ENCODE measurements around the gene PTK7.

The PTK7 gene

DNA sequence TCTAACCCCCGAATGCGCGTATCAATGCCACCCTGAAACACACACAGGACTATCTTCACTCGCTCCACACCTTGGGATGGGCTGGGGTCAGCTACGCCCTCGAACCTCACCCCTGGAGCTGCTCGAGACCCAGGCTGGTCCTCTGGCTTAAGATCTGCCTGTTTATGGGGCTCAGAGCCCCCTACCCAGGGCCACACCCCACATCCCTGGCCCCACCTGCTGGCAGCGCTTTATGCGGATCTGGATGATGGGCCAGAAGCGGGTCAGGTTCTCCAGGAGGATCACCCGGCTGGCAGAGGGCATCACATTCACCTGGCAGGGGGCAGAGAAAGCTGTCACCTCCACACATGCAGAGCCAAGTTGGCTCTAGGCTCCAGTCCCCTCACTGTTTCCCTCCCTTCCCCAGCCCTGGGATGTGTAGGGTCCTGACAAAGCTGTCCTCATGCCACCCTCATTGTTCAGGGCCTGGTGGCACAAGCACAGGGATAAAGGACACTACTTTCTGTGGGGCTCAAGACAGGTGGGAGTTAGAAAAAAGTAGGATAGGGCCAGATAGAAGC, 30.7 kb upstream of the PTK7 start:
- Mint-ChIP-seq H3K9me3 (no peaks in the 10 kb centered on the region), H3K36me3 (peaks cover 60 to 69% of the 10 kb centered on the region in 2 donors), H3K4me3 (no peak overlapping the region), H3K4me1 (peaks cover 6 to 7% of the 10 kb centered on the region in 2 donors), H3K27ac (peak overlapping the region; percentile 48), H3K27me3 (no peaks in the 10 kb centered on the region)
- ATAC-seq (replicated peaks): no peak
- DNase-seq: no peak

DNA sequence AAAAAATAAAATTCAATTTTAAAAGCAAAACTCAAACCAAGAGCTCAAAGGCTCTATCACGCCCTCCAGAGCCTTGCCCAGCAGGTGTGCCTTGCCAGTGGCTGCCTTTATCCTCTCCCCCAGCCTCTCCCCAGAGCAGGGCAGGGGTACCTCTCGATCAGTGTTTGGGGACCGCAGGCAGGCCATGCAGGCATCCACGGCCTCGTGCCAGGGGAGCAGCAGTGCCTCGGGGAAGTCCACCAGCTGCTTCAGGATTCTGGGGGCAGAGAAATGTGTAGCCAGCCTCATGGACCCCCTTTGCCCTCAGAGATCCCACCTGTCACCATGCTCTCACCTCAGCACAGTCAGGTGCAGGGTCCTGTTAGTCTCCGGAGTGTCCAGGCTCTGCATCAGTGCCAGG, 28.1 kb upstream of the PTK7 start:
- no peak for ATAC-seq (replicated peaks)
- H3K27me3 Mint-ChIP-seq: no peaks in the 10 kb centered on the region
- no peak overlapping the region for H3K4me3 Mint-ChIP-seq

DNA sequence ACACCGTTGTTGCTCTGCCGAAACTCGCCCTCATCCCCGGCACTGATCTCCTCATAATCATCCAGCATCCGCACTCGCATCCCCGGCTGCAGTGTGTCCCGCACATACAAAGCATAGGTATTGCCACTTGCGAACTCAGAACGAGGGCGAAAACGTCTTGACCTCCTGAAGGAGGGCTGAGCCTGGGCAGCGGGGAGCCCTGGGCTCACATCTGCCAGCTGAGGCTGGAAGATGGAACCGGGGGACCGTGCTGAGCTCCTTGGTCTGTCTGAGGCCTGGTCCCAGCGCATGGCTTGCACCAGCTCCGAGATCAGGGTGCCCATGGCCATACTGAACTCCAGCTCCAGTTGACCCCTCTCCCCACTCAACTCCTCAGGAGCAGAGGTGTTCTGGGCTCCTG, 25.1 kb upstream of the PTK7 start:
- H3K4me1 Mint-ChIP-seq: peaks cover 38 to 52% of the 10 kb centered on the region in 2 donors
- peak overlapping the region; percentile 43 for H3K27ac Mint-ChIP-seq
- no peaks in the 10 kb centered on the region for H3K9me3 Mint-ChIP-seq
- H3K36me3 Mint-ChIP-seq: peaks cover 52 to 70% of the 10 kb centered on the region in 2 donors
- DNase-seq (no peak), ATAC-seq (replicated peaks) (no peak)
- no peaks in the 10 kb centered on the region for H3K27me3 Mint-ChIP-seq
- H3K4me3 Mint-ChIP-seq: no peak overlapping the region

More for the DNA sequence above, 28.1 kb upstream of the PTK7 start:
- Mint-ChIP-seq H3K4me1 (peaks cover 25 to 32% of the 10 kb centered on the region in 2 donors), H3K36me3 (peaks cover 54 to 69% of the 10 kb centered on the region in 2 donors), H3K9me3 (no peaks in the 10 kb centered on the region), H3K27ac (no peak overlapping the region)
- DNase-seq: no peak

DNA sequence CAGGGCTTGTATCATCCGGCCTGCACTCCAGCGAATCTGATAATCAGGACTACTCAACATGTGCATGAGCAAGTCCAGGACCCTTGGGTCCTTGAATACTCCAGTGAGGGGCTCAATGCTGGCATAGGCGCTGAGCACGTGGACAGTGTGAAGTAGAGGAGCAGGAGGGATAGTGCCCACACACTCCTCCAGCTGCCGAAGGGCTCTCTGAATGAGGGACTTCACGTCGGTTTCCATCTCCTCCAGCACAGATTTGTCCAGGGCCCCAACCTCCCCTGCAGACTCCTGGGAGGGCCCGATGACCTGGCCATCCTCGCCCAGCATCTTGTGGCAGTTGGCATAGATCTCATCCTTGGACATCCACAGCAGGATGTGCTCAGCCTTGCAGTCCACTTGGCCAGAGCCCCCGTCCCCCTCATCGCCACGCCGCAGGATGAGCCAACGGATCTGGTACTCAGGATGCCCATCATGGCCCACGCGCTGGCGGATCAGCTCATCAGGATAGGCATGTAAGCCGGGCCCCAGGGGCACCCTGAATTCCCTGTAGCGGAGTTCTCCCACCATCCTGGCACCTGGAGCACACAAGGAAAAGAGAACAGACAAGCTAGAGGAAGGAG, 23.8 kb upstream of the PTK7 start:
- Mint-ChIP-seq H3K9me3 (no peaks in the 10 kb centered on the region), H3K27ac (peak overlapping the region; percentile 95), H3K4me3 (peak overlapping the region; percentile 96 to 100), H3K4me1 (peaks cover 38 to 50% of the 10 kb centered on the region in 2 donors), H3K27me3 (no peaks in the 10 kb centered on the region), H3K36me3 (peaks cover 45 to 62% of the 10 kb centered on the region in 2 donors)
- DNase-seq (no peak), ATAC-seq (replicated peaks) (no peak)

DNA sequence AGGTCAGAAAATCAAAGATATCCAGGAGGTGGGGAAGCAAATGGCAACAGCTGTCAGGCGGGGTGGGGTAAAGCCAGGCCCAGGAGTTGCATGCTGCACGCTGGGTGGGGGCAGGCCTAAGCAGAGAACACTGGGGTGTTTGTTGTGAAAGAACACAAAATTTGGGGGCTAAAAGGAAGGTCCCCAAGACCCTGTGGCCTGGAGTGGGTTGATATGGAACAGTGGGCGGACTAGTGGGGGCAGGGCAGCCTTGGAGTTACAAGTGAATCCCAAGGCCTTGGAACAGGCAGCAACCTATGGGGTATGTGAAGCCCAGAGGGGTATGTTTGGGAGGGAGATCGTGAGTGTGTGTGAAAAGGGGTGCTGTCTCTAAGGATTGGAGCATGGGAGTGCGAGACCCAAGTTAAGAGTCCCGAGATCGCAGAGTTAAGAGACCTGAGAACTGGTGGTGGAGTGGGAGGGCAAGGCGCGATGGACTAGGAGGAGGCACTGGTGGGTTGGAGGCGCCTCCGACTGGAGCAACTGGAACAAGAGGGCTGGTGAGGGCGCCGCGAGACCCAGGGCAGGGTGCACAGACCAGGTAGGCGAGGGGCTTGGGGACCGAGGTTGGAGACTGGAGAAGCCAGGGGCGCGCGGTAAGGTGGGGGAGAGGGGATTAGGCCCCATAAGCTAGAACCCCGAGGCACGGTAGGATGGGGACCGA, 23.1 kb upstream of the PTK7 start:
- H3K27me3 Mint-ChIP-seq: no peaks in the 10 kb centered on the region
- H3K4me1 Mint-ChIP-seq: peaks cover 40 to 56% of the 10 kb centered on the region in 2 donors
- H3K27ac Mint-ChIP-seq: peak overlapping the region; percentile 95
- DNase-seq (no peak), ATAC-seq (replicated peaks) (peak; percentile 37 to 44)
- no peaks in the 10 kb centered on the region for H3K9me3 Mint-ChIP-seq
- peak overlapping the region; percentile 96 to 100 for H3K4me3 Mint-ChIP-seq
- peaks cover 41 to 68% of the 10 kb centered on the region in 2 donors for H3K36me3 Mint-ChIP-seq

DNA sequence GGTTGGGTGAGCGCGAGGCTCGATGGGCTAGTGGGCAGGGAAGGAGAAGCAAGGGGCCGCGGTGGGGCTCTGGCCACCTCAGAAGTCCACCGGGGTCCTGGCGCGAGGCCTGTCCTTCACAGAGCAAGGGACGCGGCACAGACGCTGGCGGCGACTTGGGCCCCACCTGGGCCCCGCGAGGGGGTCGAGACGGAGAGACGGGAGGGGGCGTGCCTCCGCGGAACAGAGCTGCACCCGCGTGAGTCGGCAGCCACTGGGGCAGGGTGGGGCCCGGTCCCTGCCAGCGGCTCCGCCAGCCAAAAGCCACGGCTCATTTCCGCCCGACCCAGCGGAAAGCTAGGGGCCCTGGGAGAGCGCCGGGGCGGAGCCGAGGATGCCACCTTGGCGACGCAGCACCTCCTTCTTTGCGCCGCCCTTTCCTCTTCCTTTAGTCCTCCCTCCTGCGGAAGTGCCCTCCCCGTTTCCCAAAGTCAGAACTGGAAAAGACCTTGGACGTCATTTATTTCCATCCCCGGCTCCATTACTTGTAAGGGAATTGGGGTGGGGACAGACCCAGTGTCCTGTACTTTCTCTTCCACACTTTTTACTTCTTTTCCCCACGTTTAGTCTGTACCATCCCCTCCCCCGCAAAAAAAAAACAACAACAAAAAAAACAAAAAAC, 22.4 kb upstream of the PTK7 start, which contains the start of gene CUL7:
TSS of gene CUL7 (minus strand) at position 307 of the 661 bp plus-strand sequence. CDS start 1,063 bp downstream, outside the sequence.
- DNase-seq (peak; percentile 82), ATAC-seq (replicated peaks) (peak; percentile 98 to 99)
- peak within 1 kb of the TSS; percentile 96 to 100 for H3K4me3 Mint-ChIP-seq
- no peaks in the 10 kb centered on the region for H3K27me3 Mint-ChIP-seq
- H3K9me3 Mint-ChIP-seq: no peaks in the 10 kb centered on the region
- H3K27ac Mint-ChIP-seq: peak within 1 kb of the TSS; percentile 95
- H3K36me3 Mint-ChIP-seq: peaks cover 41 to 72% of the 10 kb centered on the region in 2 donors
- H3K4me1 Mint-ChIP-seq: peaks cover 45 to 62% of the 10 kb centered on the region in 2 donors

DNA sequence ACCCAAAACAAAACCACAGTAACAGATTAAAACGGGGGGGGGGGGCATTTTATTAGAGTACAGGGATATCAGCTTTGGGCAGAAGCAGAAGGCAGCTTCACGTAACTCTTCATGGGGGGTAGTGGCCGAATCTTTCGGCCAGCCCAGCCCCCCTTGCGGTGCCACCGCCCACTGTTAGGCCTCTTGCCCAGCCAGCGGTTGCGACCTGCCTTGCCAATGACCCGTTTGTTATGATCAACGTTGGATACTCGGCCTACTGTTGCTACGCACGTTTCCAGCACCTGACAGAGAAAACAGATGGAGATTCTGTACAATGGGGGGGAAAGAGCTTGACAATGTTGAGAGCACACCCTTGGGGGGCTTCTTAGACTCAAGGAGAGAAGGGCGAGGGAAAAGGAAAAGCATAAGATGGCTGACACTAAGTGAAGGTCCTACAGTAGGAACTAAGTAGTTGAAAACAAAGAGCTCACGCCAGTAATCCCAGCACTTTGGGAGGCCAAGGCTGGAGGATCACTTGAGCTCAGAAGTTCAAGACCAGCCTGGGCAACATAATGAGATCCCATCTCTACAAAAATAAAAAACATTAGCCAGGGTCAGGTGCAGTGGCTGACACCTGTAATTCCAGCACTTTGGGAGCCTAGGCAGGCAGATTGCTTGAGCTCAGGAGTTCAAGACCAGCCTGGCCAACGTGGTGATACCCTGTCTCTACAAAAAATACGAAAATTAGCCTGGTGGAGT, 21.7 kb upstream of the PTK7 start:
- H3K36me3 Mint-ChIP-seq: peaks cover 38 to 69% of the 10 kb centered on the region in 2 donors
- H3K27me3 Mint-ChIP-seq: no peaks in the 10 kb centered on the region
- no peak for ATAC-seq (replicated peaks)
- peaks cover 45 to 64% of the 10 kb centered on the region in 2 donors for H3K4me1 Mint-ChIP-seq
- no peak for DNase-seq
- H3K9me3 Mint-ChIP-seq: no peaks in the 10 kb centered on the region
- H3K27ac Mint-ChIP-seq: peak overlapping the region; percentile 95
- peak overlapping the region; percentile 96 to 100 for H3K4me3 Mint-ChIP-seq

DNA sequence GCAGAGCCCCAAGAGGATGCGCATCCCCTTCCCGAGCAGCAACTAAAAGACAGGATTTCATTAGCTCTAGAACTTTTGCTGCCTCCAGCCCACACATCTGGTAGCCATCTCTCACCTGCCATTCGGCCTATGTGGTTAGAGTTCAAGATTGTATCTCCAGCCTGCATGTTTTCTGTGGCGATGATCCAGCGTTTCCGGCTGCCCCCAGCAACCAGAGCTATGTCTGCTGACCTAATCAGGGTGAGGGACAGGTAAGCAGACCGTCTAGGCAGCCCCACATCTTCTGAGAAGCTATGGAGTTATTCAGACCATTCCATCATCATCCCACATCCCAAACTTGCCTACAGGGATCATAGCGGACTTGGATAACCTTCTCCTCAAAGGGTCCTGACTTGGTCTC, 20.1 kb upstream of the PTK7 start:
- H3K36me3 Mint-ChIP-seq: peaks cover 23 to 53% of the 10 kb centered on the region in 2 donors
- H3K27me3 Mint-ChIP-seq: no peaks in the 10 kb centered on the region
- no peak for ATAC-seq (replicated peaks)
- H3K4me3 Mint-ChIP-seq: no peak overlapping the region
- no peaks in the 10 kb centered on the region for H3K9me3 Mint-ChIP-seq
- peak overlapping the region; percentile 62 for H3K27ac Mint-ChIP-seq
- H3K4me1 Mint-ChIP-seq: peaks cover 46 to 70% of the 10 kb centered on the region in 2 donors
- DNase-seq: no peak

DNA sequence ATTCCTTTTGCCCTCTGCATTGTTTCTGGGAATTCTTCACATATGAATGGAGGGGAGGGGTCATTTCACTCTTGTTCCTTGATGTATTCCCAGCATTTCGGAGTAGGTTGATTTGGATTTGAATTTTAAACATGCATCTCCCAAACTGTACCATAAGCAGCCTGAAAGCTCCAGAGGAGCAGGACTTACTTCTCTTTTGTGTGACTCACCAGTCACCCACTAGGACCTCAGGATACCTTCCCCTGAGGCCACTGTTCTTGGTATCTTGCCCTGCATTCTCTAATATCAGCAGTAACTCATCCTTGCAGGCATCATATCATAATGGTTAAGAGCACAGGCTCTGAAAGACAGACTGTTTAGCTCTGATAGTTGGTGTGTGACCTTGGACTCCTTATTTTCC, 17.6 kb upstream of the PTK7 start:
- DNase-seq (no peak), ATAC-seq (replicated peaks) (no peak)
- Mint-ChIP-seq H3K9me3 (no peaks in the 10 kb centered on the region), H3K4me3 (peak overlapping the region; percentile 95 to 98), H3K4me1 (peaks cover 34 to 47% of the 10 kb centered on the region in 2 donors), H3K36me3 (peaks cover 17 to 46% of the 10 kb centered on the region in 2 donors), H3K27ac (peak overlapping the region; percentile 99), H3K27me3 (no peaks in the 10 kb centered on the region)

DNA sequence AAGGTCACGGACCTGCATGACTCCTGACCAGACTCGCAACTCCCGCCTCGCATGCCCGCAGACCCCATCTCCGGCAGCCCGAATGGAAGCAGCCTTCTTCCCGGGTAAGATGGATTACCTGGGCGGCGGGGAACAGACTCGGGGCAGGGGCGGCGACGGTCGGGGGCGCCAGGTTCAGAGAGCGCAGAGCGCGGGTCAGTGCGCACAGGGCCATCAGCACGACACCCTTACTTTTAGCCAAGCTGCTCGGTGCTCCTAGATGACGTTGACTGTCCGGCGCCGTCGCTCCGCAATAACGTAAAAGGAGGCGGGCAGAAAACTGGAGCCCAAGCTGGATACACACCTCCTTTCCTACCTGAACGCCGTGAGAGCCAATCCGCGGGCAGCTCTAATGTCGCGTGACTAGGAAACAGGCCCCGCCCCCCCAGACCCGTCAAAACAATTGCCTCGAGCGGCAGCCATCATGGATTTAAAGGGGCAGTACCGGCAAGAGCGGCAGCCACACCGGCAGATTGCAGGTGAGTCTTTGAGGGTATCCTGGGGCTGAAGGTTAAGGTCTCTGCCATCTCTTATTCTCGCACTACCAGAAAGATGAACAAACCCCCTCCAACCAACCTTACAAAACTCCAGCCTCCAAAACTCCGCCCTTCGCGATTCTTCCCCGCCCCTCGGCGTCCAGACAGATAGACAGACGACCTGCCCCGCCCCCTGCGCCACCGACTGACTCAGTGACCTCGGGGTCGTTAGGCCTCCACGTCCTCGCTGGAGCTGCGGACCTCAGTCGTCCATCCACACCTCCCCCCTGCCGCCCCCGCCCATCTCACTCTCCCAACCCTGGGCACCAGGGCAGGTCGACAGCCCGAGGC, 16.7 kb upstream of the PTK7 start, which contains the start of the genes KLC4 and MRPL2:
TSS of gene KLC4 (plus strand) at position 464 of the 866 bp plus-strand sequence. CDS start 1,705 bp downstream, outside the sequence.
TSS of gene MRPL2 (minus strand) at position 267 of the 866 bp plus-strand sequence. CDS start at position 214, 53 bp downstream.
- H3K27me3 Mint-ChIP-seq: no peaks in the 10 kb centered on the region
- H3K27ac Mint-ChIP-seq: peak within 1 kb of the TSS; percentile 99
- peak; percentile 97 for DNase-seq
- no peaks in the 10 kb centered on the region for H3K9me3 Mint-ChIP-seq
- H3K4me3 Mint-ChIP-seq: peak within 1 kb of the TSS; percentile 95 to 98
- peak; percentile 97 for ATAC-seq (replicated peaks)
- peaks cover 27 to 39% of the 10 kb centered on the region in 2 donors for H3K4me1 Mint-ChIP-seq
- peaks cover 10 to 46% of the 10 kb centered on the region in 2 donors for H3K36me3 Mint-ChIP-seq

DNA sequence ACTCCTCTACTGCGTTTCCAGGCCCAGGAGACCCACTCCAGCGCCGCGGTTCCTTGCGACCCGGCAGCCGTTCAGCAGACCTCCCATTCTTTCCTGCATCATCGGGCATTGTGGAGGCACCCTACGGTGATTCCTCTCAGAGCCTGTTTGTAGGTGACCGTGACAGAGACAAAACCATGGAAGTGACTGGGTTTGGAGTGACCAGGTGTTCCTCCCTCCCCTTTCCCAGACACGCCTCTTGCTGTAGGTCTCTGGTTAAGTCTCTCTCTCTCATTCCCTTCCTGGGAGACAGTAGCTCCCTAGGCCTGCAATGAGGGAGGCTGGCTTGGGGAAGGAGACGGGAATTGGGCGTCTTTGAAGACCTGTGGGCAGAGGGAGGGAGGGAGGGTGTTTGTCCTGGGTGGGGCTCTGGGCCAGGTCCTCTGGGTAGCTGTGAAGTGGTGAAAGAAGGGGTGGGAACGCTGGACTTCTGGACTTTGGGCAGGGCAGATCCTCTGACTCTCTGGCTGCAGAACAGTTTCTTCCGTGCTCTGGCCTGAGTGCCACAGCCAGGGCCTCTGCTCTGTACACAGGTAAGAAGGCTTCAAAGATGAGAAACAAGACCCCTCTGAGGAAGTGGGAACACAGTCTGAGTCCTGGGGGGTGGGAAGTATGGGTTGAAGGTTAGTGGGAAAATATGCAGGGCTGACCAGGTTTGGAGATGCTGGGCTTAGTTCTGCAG, 15.9 kb upstream of the PTK7 start:
- DNase-seq: no peak
- ATAC-seq (replicated peaks): no peak
- Mint-ChIP-seq H3K36me3 (peaks cover 9 to 44% of the 10 kb centered on the region in 2 donors), H3K27me3 (no peaks in the 10 kb centered on the region), H3K4me1 (peaks cover 27 to 38% of the 10 kb centered on the region in 2 donors), H3K9me3 (no peaks in the 10 kb centered on the region), H3K27ac (peak overlapping the region; percentile 99), H3K4me3 (peak overlapping the region; percentile 95 to 98)

Measured in stimulated activated naive B cell treated with anti-CD40 and anti-IgM and Interleukin-4, amounts not matched to agents 10 μg/mL and 1 μg/mL and 100 μg/mL, for 72 hours (primary cell).